Measurements from ENCODE around the gene GRIA4.
A peak's percentile ranks its signal among the peaks of the same experiment; 100 is the strongest.

Gene GRIA4

GRCh38 chr11:105915021-105915420, 305.1 kb downstream of the GRIA4 start:
- no peak overlapping the region for H3K27ac ChIP-seq (ENCODE audit: low read depth, low read length)
- peaks cover 8% of the 10 kb centered on the region for H3K4me1 ChIP-seq (ENCODE audit: control insufficient read depth, insufficient read depth, low read length)
- H3K9ac ChIP-seq (ENCODE audit: low read length) = no peak overlapping the region
- no peaks in the 10 kb centered on the region for H3K27me3 ChIP-seq (ENCODE audit: control insufficient read depth, insufficient read depth, low read length)
- no peaks in the 10 kb centered on the region for H3K36me3 ChIP-seq (ENCODE audit: control insufficient read depth, insufficient read depth, low read length)
- H3K9me3 ChIP-seq (ENCODE audit: control insufficient read depth, insufficient read depth, low read depth, low read length) = no peaks in the 10 kb centered on the region
- peak overlapping the region; percentile 1; the same call in 1 of the 2 replicates for H3K4me3 ChIP-seq (ENCODE audit: low read depth, low read length)

DNA sequence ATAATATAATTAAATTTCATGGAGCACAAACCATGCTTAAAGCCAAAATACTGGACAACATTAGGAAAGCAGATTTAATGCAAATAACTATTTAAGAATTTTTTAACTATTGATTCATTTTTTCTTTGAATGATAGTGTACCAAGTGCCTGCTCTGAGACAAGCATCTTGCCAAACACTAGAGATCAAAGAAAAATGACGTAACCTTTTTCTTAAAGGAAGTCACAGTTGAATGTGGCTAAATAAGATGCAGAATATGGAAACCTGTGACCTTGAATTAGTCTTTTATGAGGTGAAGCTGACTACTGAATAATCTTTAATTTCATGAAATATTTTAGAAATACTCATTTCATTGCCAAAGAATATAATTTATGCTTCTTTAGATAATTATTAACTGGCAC, 308.2 kb downstream of the GRIA4 start:
- H3K36me3 ChIP-seq (ENCODE audit: control insufficient read depth, insufficient read depth, low read length) = no peaks in the 10 kb centered on the region
- no peak overlapping the region for H3K27ac ChIP-seq (ENCODE audit: low read depth, low read length)
- peaks cover 8% of the 10 kb centered on the region for H3K4me1 ChIP-seq (ENCODE audit: control insufficient read depth, insufficient read depth, low read length)
- H3K4me3 ChIP-seq (ENCODE audit: low read depth, low read length) = no peak overlapping the region
- no peaks in the 10 kb centered on the region for H3K27me3 ChIP-seq (ENCODE audit: control insufficient read depth, insufficient read depth, low read length)
- H3K9me3 ChIP-seq (ENCODE audit: control insufficient read depth, insufficient read depth, low read depth, low read length) = no peaks in the 10 kb centered on the region
- no peak overlapping the region for H3K9ac ChIP-seq (ENCODE audit: low read length)

DNA sequence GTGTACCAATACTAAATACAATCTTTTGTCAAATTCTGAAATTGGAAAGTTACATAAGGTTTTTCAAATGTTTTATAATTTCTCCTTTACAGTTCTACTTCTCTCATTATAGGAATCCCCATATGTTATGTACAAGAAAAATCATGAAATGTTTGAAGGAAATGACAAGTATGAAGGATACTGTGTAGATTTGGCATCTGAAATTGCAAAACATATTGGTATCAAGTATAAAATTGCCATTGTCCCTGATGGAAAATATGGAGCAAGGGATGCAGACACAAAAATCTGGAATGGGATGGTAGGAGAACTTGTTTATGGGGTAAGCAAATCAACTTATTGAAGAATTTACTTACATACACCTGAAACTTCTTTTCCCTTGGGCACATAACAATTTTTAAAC, 308.7 kb downstream of the GRIA4 start:
- H3K27me3 ChIP-seq (ENCODE audit: control insufficient read depth, insufficient read depth, low read length) = no peaks in the 10 kb centered on the region
- H3K27ac ChIP-seq (ENCODE audit: low read depth, low read length) = no peak overlapping the region
- H3K36me3 ChIP-seq (ENCODE audit: control insufficient read depth, insufficient read depth, low read length) = no peaks in the 10 kb centered on the region
- H3K9me3 ChIP-seq (ENCODE audit: control insufficient read depth, insufficient read depth, low read depth, low read length) = no peaks in the 10 kb centered on the region
- H3K4me1 ChIP-seq (ENCODE audit: control insufficient read depth, insufficient read depth, low read length) = peaks cover 8% of the 10 kb centered on the region
- no peak overlapping the region for H3K4me3 ChIP-seq (ENCODE audit: low read depth, low read length)
- H3K9ac ChIP-seq (ENCODE audit: low read length) = no peak overlapping the region

DNA sequence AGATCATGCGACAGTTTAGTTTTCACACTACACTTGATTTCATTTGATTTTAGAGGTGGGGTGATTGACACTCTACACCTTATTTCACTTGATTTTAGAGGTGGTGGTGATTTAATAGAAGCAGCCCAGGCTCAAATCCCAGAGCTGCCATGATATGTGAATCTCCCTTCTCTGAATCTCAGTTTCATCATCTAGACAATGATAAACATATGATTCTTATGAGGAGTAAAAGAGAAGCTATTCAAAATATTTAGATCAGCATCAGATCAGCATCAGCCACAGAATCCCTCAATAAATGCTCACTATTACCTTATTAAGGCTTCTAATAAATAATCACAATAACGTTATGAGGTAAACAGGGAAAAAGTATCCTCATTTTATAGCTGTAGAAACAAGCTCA, 313.4 kb downstream of the GRIA4 start:
- Histone ChIP-seq H3K9ac (ENCODE audit: low read length) (no peak overlapping the region), H3K9me3 (ENCODE audit: control insufficient read depth, insufficient read depth, low read depth, low read length) (no peaks in the 10 kb centered on the region), H3K27ac (ENCODE audit: low read depth, low read length) (no peak overlapping the region), H3K36me3 (ENCODE audit: control insufficient read depth, insufficient read depth, low read length) (no peaks in the 10 kb centered on the region), H3K4me3 (ENCODE audit: low read depth, low read length) (no peak overlapping the region), H3K27me3 (ENCODE audit: control insufficient read depth, insufficient read depth, low read length) (no peaks in the 10 kb centered on the region), H3K4me1 (ENCODE audit: control insufficient read depth, insufficient read depth, low read length) (no peaks in the 10 kb centered on the region)

- no peak overlapping the region for H3K27ac ChIP-seq (ENCODE audit: low read depth, low read length)
- no peak overlapping the region for H3K9ac ChIP-seq (ENCODE audit: low read length)
Observed at GRCh38 chr11:105923807-105924206, 313.9 kb downstream of the GRIA4 start.

GRCh38 chr11:105929084-105929955, 319.4 kb downstream of the GRIA4 start:
- Histone ChIP-seq H3K4me1 (ENCODE audit: control insufficient read depth, insufficient read depth, low read length) (no peaks in the 10 kb centered on the region), H3K36me3 (ENCODE audit: control insufficient read depth, insufficient read depth, low read length) (no peaks in the 10 kb centered on the region), H3K27ac (ENCODE audit: low read depth, low read length) (no peak overlapping the region), H3K9ac (ENCODE audit: low read length) (no peak overlapping the region), H3K27me3 (ENCODE audit: control insufficient read depth, insufficient read depth, low read length) (no peaks in the 10 kb centered on the region), H3K9me3 (ENCODE audit: control insufficient read depth, insufficient read depth, low read depth, low read length) (no peaks in the 10 kb centered on the region), H3K4me3 (ENCODE audit: low read depth, low read length) (no peak overlapping the region)

More at GRCh38 chr11:105923807-105924206, 313.9 kb downstream of the GRIA4 start:
- Histone ChIP-seq H3K36me3 (ENCODE audit: control insufficient read depth, insufficient read depth, low read length) (no peaks in the 10 kb centered on the region), H3K27me3 (ENCODE audit: control insufficient read depth, insufficient read depth, low read length) (no peaks in the 10 kb centered on the region), H3K4me3 (ENCODE audit: low read depth, low read length) (no peak overlapping the region), H3K4me1 (ENCODE audit: control insufficient read depth, insufficient read depth, low read length) (no peaks in the 10 kb centered on the region), H3K9me3 (ENCODE audit: control insufficient read depth, insufficient read depth, low read depth, low read length) (no peaks in the 10 kb centered on the region)

- Histone ChIP-seq H3K9me3 (ENCODE audit: control insufficient read depth, insufficient read depth, low read depth, low read length) (no peaks in the 10 kb centered on the region), H3K4me1 (ENCODE audit: control insufficient read depth, insufficient read depth, low read length) (peaks cover 15% of the 10 kb centered on the region), H3K27ac (ENCODE audit: low read depth, low read length) (no peak overlapping the region), H3K4me3 (ENCODE audit: low read depth, low read length) (no peak overlapping the region), H3K36me3 (ENCODE audit: control insufficient read depth, insufficient read depth, low read length) (no peaks in the 10 kb centered on the region), H3K27me3 (ENCODE audit: control insufficient read depth, insufficient read depth, low read length) (no peaks in the 10 kb centered on the region), H3K9ac (ENCODE audit: low read length) (no peak overlapping the region)
Observed at GRCh38 chr11:105933695-105934094, 323.8 kb downstream of the GRIA4 start.

DNA sequence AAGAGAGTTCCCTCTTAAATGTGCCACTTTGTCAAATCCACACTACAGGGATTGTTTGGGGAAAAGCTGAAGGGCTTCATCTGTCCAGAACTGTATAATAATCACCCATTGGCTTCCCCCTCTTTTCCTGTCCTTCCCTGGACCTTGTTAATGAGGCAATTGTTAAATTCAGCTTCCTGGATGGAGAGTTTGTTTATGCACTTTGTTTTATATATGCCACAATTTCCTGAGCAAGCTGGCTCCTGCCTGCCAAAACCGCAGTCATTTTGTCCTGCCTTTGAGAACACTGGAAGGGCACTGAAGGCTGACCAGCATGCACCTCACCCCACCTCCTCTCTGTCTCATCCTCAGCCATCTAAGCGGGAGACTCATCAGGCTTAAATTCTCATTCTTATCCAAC, 325.9 kb downstream of the GRIA4 start:
- H3K4me3 ChIP-seq (ENCODE audit: low read depth, low read length) = no peak overlapping the region
- H3K9ac ChIP-seq (ENCODE audit: low read length) = no peak overlapping the region
- H3K9me3 ChIP-seq (ENCODE audit: control insufficient read depth, insufficient read depth, low read depth, low read length) = no peaks in the 10 kb centered on the region
- H3K4me1 ChIP-seq (ENCODE audit: control insufficient read depth, insufficient read depth, low read length) = peaks cover 15% of the 10 kb centered on the region
- H3K36me3 ChIP-seq (ENCODE audit: control insufficient read depth, insufficient read depth, low read length) = no peaks in the 10 kb centered on the region
- no peaks in the 10 kb centered on the region for H3K27me3 ChIP-seq (ENCODE audit: control insufficient read depth, insufficient read depth, low read length)
- no peak overlapping the region for H3K27ac ChIP-seq (ENCODE audit: low read depth, low read length)

GRCh38 chr11:105937331-105937730, 327.5 kb downstream of the GRIA4 start:
- peaks cover 15% of the 10 kb centered on the region for H3K4me1 ChIP-seq (ENCODE audit: control insufficient read depth, insufficient read depth, low read length)
- no peaks in the 10 kb centered on the region for H3K9me3 ChIP-seq (ENCODE audit: control insufficient read depth, insufficient read depth, low read depth, low read length)
- no peak overlapping the region for H3K9ac ChIP-seq (ENCODE audit: low read length)
- no peaks in the 10 kb centered on the region for H3K27me3 ChIP-seq (ENCODE audit: control insufficient read depth, insufficient read depth, low read length)
- no peak overlapping the region for H3K4me3 ChIP-seq (ENCODE audit: low read depth, low read length)
- H3K27ac ChIP-seq (ENCODE audit: low read depth, low read length) = no peak overlapping the region
- H3K36me3 ChIP-seq (ENCODE audit: control insufficient read depth, insufficient read depth, low read length) = no peaks in the 10 kb centered on the region

DNA sequence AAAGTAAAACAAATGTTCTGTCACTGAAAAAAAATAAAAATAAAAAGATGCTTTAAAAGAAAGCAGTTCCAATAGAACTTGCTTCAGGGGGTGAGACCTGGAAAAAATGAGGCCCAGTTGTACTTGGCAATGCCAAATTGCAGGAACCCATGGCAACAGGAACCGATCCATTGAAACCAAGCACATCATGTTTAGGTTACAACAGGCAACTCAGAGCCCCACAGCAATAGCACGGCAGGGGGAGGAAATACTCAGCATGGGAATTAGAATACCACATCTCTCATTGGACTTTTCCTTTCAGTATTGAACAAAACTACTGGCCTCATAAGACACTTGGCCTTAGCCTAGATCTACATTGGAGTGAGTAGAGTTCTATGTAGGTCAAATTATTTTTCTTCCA, 327.9 kb downstream of the GRIA4 start:
- Histone ChIP-seq H3K27ac (ENCODE audit: low read depth, low read length) (no peak overlapping the region), H3K27me3 (ENCODE audit: control insufficient read depth, insufficient read depth, low read length) (no peaks in the 10 kb centered on the region), H3K36me3 (ENCODE audit: control insufficient read depth, insufficient read depth, low read length) (no peaks in the 10 kb centered on the region), H3K4me1 (ENCODE audit: control insufficient read depth, insufficient read depth, low read length) (peaks cover 15% of the 10 kb centered on the region), H3K9ac (ENCODE audit: low read length) (no peak overlapping the region), H3K4me3 (ENCODE audit: low read depth, low read length) (no peak overlapping the region), H3K9me3 (ENCODE audit: control insufficient read depth, insufficient read depth, low read depth, low read length) (no peaks in the 10 kb centered on the region)

- Histone ChIP-seq H3K36me3 (ENCODE audit: control insufficient read depth, insufficient read depth, low read length) (no peaks in the 10 kb centered on the region), H3K27ac (ENCODE audit: low read depth, low read length) (no peak overlapping the region), H3K4me3 (ENCODE audit: low read depth, low read length) (no peak overlapping the region), H3K27me3 (ENCODE audit: control insufficient read depth, insufficient read depth, low read length) (no peaks in the 10 kb centered on the region), H3K4me1 (ENCODE audit: control insufficient read depth, insufficient read depth, low read length) (peaks cover under 1% of the 10 kb centered on the region; the same call in 1 of the 2 replicates), H3K9ac (ENCODE audit: low read length) (no peak overlapping the region), H3K9me3 (ENCODE audit: control insufficient read depth, insufficient read depth, low read depth, low read length) (no peaks in the 10 kb centered on the region)
Observed at GRCh38 chr11:105942921-105943320, 333.0 kb downstream of the GRIA4 start.

Data from HUES6 (cell line).